HTR-8/SVneo (cell line): Measurements from ENCODE around the gene ODR4.
"Not testable (repeated sequence)": the region's sequence is repeated elsewhere in the genome, so short reads cannot be mapped to it uniquely, and the experiment has no call there.

Experiments
- DNase-seq: peaks from one replicate; pipeline ENCODE4 v3.0.0; 2011; ENCODE audit warnings: low spot score, mixed read lengths; ENCODE audit not compliant: insufficient read length
- FAIRE-seq: peaks from 2 replicates; lab custom pipeline; 2011; peaks lifted over from hg19 to GRCh38; lab: Jason Lieb, UNC

ODR4 gene

GRCh38 chr1:186420311-186420710, 44.7 kb downstream of the ODR4 start:
- FAIRE-seq (no peak), DNase-seq (no peak)

DNA sequence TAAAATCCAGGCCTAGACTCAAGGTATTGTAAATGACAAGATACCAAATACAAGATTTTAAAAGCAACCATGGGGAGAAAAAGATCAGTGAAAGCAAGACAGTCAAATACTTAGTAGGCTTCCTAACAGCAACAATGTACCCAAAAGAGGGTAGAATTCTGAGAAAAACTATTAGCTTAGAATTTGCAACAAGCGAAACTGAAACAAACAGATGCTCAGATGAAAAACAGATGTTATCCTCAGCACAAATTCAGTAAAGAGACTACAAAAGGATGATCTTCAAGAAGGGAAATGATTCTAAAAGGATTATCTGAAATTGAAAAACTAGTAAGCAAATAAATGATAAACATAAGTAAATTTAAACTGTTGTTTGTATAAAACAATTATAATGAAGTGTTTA, 45.3 kb downstream of the ODR4 start:
- FAIRE-seq: no peak
- no peak for DNase-seq

GRCh38 chr1:186421446-186421845, 45.8 kb downstream of the ODR4 start:
- no peak for DNase-seq
- no peak for FAIRE-seq

- FAIRE-seq: no peak
- no peak for DNase-seq
Measured at GRCh38 chr1:186424539-186424938, 48.9 kb downstream of the ODR4 start.

DNA sequence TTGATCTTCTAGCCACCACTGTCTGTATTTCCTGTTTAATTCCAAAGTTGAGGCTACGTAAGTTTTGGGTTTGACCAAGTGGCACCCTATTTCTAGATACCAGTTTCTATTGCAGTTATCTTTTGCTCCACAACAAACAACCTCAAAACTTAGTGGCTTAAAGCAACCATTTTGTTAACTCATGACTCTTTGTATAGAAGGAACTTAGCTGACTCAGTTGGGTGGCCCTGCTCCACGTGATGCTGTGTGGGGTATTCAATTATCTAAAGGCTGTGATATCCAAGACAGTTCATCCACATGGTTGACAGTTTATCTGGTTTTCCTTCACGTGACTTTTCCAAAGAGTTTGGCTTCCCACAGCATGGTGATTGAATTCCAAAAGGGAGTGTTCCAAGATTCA, 50.5 kb downstream of the ODR4 start:
- FAIRE-seq: no peak
- no peak for DNase-seq

- DNase-seq (no peak), FAIRE-seq (no peak)
Measured at GRCh38 chr1:186429017-186429416, 53.4 kb downstream of the ODR4 start.

GRCh38 chr1:186435336-186435735, 59.7 kb downstream of the ODR4 start:
- DNase-seq (no peak), FAIRE-seq (no peak)

DNA sequence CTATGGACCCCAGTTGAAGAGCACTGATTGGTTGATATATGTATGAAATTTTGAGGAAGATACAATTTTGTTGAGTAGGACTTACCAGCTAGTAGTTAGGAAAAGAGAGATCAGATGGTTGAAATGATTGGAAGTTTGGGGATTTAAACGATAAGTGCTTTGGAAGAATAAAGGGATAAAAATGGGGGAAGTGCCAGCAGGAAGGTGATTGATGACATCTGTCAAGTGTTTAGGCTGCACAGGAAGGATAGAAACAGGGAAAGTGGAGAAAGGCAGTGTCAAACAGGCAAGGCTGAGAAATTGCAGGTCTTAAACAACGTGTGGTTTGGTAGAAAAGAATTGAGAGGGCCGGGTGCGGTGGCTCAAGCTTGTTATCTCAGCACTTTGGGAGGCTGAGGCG, 62.9 kb downstream of the ODR4 start:
- no peak for DNase-seq
- FAIRE-seq: no peak

- FAIRE-seq (no peak), DNase-seq (no peak)
Measured at GRCh38 chr1:186440584-186440983, 64.9 kb downstream of the ODR4 start.

- FAIRE-seq (no peak), DNase-seq (peak; percentile 3)
Measured at GRCh38 chr1:186442651-186443375, 67.2 kb downstream of the ODR4 start.

- FAIRE-seq: no peak
- no peak for DNase-seq
Measured at GRCh38 chr1:186443638-186444037, 68.0 kb downstream of the ODR4 start.

- FAIRE-seq: no peak
- DNase-seq: no peak
Measured at GRCh38 chr1:186446152-186446551, 70.5 kb downstream of the ODR4 start.

- no peak for FAIRE-seq
- no peak for DNase-seq
Measured at GRCh38 chr1:186454981-186455380, 79.3 kb downstream of the ODR4 start.

DNA sequence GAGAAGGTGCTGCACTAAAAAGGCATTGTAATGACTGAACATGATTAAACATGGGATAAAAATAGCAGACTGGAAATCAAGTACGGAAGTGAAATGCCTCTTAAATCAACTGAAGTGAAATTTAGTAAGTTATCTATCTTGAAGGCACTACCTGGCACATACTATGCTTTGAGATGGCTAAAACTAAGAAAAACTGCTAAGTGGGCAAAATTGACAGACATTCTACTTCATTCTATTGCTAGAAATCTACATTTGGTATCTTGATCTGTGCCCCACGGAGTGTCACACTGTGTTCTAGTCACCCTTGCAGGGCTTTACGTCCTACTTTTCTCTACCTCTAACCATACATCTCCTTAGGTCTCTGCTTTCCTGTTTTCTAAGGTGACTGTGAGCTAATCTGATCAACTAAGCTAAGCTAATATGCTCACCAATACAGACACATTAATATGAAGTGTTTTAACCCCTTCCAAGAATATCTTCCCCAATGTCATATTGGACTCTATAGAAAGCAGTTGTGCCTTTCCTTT, 81.2 kb downstream of the ODR4 start:
- no peak for DNase-seq

GRCh38 chr1:186459161-186459560, 83.5 kb downstream of the ODR4 start:
- not testable (repeated sequence) for DNase-seq, FAIRE-seq

More for the DNA sequence above, 81.2 kb downstream of the ODR4 start:
- FAIRE-seq: no peak

DNA sequence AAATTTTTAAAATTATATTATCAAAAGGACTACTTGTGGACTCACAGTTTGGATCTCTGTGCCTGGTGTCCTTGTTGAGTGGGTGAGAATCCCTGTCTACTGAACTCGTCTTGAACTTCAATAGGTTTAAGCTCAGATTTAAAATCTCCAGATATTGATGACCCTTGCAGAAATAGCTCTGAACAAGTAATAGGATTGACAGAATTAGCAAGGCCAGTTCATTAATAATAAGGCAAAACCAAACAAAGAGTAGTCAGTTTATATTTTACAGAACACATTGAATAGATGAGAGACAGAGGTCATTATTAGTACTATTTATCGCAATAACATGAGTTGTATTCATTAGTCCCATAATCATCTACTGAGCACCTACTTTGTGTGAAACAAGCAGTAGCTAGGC, 85.4 kb downstream of the ODR4 start, which contains the start of gene PDC:
Gene PDC, minus strand, starts transcription at position 101 of the 400 bp plus-strand sequence. CDS start 11,655 bp downstream, outside the sequence.
- no peak for FAIRE-seq
- no peak for DNase-seq

DNA sequence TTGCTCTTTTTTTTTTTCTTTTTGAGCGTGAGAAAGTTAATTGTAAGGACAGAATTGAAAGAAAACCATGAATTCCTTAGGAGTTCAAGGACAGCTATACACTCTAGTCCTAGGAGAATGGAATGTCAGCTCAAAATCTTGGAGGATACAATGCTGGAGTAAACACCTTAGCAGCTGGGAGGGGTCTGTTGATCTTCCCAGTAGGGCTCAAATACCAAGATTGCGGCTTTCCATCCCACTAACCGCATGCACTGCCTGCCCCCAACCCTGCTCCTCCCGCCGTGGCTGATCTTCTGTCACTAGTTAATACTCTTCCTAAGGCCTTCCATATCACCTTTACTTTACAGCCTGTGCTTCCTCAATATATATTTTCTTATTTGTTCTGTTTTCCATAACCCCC, 87.9 kb downstream of the ODR4 start:
- DNase-seq (no peak), FAIRE-seq (no peak)

- no peak for DNase-seq
- no peak for FAIRE-seq
Measured at GRCh38 chr1:186463926-186464325, 88.3 kb downstream of the ODR4 start.

DNA sequence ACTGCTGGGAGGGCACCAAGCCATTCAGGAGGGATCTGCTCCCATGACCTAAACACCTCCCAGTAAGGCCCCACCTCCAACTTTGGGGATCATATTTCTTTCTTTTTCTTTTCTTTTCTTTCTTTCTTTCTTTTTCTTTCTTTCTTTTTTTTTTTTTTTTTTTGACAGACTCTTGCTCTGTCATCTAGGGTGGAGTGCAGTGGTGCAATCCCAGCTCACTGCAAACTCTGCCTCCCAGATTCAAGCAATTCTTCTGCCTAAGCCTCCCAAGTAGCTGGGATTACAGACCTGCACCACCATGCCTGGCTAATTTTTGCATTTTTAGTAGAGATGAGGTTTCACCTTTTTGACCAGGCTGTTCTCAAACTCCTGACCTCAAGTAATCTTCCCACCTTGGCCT, 89.9 kb downstream of the ODR4 start:
- FAIRE-seq, DNase-seq: not testable (repeated sequence)

- no peak for DNase-seq
- no peak for FAIRE-seq
Measured at GRCh38 chr1:186465946-186466345, 90.3 kb downstream of the ODR4 start.
